ENCODE measurements around the gene VAV3.
"Not testable (repeated sequence)": the region's sequence is repeated elsewhere in the genome, so short reads cannot be mapped to it uniquely, and the experiment has no call there.

The VAV3 gene

DNA sequence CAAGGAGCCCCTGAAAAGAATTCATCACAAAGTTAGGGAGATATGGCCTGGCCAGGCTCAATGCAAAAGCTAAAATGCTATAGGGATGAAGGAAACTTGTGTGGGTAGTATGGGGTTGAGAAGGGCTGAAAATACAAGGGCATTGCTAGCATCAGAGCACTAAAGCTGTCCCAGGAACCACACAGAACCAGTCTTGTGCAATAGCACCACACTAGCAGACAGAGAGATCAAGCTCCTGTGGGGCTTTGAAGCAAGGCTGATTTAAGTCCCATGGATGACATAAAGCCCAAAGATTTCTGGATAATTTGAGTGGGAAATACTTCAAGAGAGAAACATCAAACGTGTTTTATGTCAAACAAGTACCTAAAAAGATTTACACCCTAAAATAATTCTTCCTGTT is 97.1 kb downstream of the VAV3 start:
- peak in 2 of 11 experiments; percentile 23 to 39; a peak in 1 of 22 replicates for TF ChIP-seq Cebpa-rat (IDR thresholded peaks at IDR 0.05)
- Histone ChIP-seq H3K4me3 (no peak overlapping the region), H3K36me3 (peaks cover 0 to 96% (median 46%) of the 10 kb centered on the region in 11 experiments; a peak in 19 of 22 replicates), H3K4me1 (peaks cover 15 to 47% (median 28%) of the 10 kb centered on the region in 10 experiments), H3K9me3 (replicated peaks in 1 of 11) (peaks cover 21 to 87% (median 61%) of the 10 kb centered on the region in 11 experiments; a peak in 21 of 22 replicates), H3K27ac (0 out of 22 replicates have a peak overlapping the region, but pooled peaks of 1 of the 11 experiments have one; percentile 38), H3K4me2 (peak overlapping the region in 3 of 11 experiments; percentile 6 to 38 (median 8); a peak in 4 of 22 replicates), H3K9ac (no peak overlapping the region), H4K20me1 (no peaks in the 10 kb centered on the region), H3K27me3 (no peaks in the 10 kb centered on the region)

DNA sequence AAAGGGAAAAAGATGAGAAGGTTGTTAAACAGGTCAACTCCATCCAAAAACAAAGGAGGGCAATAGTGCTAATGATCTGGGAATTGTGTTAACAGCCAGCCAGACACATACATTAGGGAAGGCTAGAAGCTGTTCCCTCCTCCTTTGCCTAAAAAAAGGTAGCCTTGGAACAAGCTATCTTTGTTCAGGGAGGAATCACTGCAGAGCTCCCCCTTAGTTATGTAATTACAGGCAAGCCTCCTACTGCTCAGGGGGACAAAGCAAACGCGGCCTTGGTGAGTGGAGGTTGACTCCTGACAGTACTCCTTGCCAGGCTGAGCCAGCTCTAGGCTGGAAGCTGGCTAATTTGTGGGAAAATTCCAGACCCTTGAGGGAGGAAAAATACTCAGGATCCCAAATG is 97.6 kb downstream of the VAV3 start:
- Histone ChIP-seq H3K4me1 (peaks cover 18 to 50% (median 29%) of the 10 kb centered on the region in 10 experiments), H3K9ac (no peak overlapping the region)

DNA sequence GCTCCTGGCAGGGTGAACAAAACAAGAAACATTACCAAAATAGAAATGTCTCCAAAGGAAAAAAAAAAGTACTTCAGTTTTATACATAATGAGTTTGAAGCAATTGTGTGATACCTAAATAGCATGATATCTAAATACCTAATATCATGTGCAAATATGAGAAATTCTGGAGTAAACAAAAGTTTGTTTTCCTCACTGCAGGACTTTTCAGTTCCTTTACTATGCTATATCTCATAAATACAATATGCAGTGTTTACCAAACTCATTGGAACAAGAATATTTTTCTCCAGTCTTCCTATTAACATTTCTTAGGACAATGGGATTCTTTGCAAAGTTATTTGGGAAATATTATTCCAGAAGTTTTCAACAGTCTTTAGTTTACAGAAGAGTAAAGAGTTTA is 98.1 kb downstream of the VAV3 start:
- Histone ChIP-seq H3K27ac (no peak overlapping the region), H4K20me1 (no peaks in the 10 kb centered on the region), H3K4me1 (peaks cover 23 to 56% (median 32%) of the 10 kb centered on the region in 10 experiments), H3K4me3 (no peak overlapping the region), H3K36me3 (peaks cover 0 to 98% (median 49%) of the 10 kb centered on the region in 11 experiments; a peak in 19 of 22 replicates), H3K27me3 (no peaks in the 10 kb centered on the region), H3K4me2 (no peak overlapping the region), H3K9ac (no peak overlapping the region), H3K9me3 (replicated peaks in 1 of 11) (peaks cover 31 to 97% (median 71%) of the 10 kb centered on the region in 11 experiments)
- no peak for TF ChIP-seq Cebpa-rat (IDR thresholded peaks at IDR 0.05)

More for the DNA sequence above, 97.6 kb downstream of the VAV3 start:
- Histone ChIP-seq H4K20me1 (no peaks in the 10 kb centered on the region), H3K36me3 (peaks cover 0 to 97% (median 49%) of the 10 kb centered on the region in 11 experiments; a peak in 19 of 22 replicates), H3K27me3 (no peaks in the 10 kb centered on the region), H3K27ac (0 out of 22 replicates have a peak overlapping the region, but pooled peaks of 1 of the 11 experiments have one; percentile 38), H3K4me2 (peak overlapping the region in 3 of 11 experiments; percentile 6 to 38 (median 8); a peak in 4 of 22 replicates), H3K4me3 (no peak overlapping the region), H3K9me3 (replicated peaks in 1 of 11) (peaks cover 26 to 92% (median 66%) of the 10 kb centered on the region in 11 experiments)
- no peak for TF ChIP-seq Cebpa-rat (IDR thresholded peaks at IDR 0.05)

DNA sequence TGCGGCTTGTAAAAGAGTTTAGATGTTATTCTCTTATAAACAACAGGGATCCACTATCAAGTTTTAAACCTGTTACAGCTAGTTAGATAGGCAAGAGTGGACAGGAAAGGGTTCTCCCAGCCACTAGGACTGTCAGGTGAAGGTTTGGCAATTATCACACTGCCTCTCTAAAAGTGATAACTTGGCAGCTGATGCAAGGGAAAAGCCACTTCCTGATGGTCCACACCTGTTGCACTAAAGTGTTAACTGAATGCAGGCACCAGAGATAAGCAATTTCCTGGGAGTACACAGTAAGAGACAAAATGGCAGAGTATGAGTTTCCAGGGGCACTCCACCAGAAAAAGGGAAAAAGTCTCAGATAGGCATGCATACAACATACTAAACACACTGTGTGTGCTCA is 99.4 kb downstream of the VAV3 start:
- Histone ChIP-seq H3K4me2 (peak overlapping the region in 6 of 11 experiments; percentile 2 to 27 (median 22); a peak in 7 of 22 replicates), H3K27me3 (no peaks in the 10 kb centered on the region), H3K4me1 (peaks cover 20 to 62% (median 34%) of the 10 kb centered on the region in 10 experiments), H3K27ac (0 out of 22 replicates have a peak overlapping the region, but pooled peaks of 2 of the 11 experiments have one; percentile 10 to 14), H4K20me1 (no peaks in the 10 kb centered on the region), H3K4me3 (0 out of 20 replicates have a peak overlapping the region, but pooled peaks of 1 of the 10 experiments have one; percentile 5), H3K9me3 (replicated peaks in 1 of 11) (peaks cover 43 to 99% (median 79%) of the 10 kb centered on the region in 11 experiments), H3K9ac (no peak overlapping the region), H3K36me3 (peaks cover 0 to 98% (median 46%) of the 10 kb centered on the region in 11 experiments; a peak in 19 of 22 replicates)
- no peak for TF ChIP-seq Cebpa-rat (IDR thresholded peaks at IDR 0.05)

DNA sequence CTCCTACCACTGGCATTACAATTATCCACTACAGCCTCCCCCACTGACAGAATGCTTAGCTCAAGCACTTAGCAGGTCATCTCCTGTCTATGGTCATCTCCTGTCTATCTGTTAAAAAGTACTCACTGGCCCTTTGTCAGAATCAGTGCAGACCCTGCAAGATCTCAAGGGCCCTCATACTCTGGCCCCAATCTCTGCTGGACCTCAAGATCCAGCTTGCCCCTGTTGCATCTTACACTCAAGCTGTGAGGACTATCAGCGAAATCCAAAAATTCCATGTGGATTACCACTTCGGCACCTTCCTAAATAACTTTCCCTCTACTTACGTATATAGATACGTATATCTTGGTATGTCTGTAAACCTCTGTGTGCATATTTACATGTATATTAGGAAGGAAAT is 101.6 kb downstream of the VAV3 start:
- H3K27ac ChIP-seq: peak overlapping the region in 5 of 11 experiments; percentile 30 to 69 (median 51); a peak in 9 of 22 replicates
- H4K20me1 ChIP-seq: no peaks in the 10 kb centered on the region
- H3K4me2 ChIP-seq: peak overlapping the region in 4 of 11 experiments; percentile 10 to 54 (median 41); a peak in 3 of 22 replicates
- peaks cover 48 to 94% (median 81%) of the 10 kb centered on the region in 11 experiments for H3K9me3 ChIP-seq (replicated peaks in 1 of 11)
- H3K9ac ChIP-seq: no peak overlapping the region
- H3K4me1 ChIP-seq: peaks cover 12 to 51% (median 29%) of the 10 kb centered on the region in 10 experiments; a peak in 18 of 20 replicates
- peak overlapping the region in 1 of 10 experiments; percentile 20; a peak in 2 of 20 replicates for H3K4me3 ChIP-seq
- no peak for TF ChIP-seq Cebpa-rat (IDR thresholded peaks at IDR 0.05)
- peaks cover 0 to 91% (median 42%) of the 10 kb centered on the region in 11 experiments; a peak in 18 of 22 replicates for H3K36me3 ChIP-seq
- H3K27me3 ChIP-seq: no peaks in the 10 kb centered on the region

DNA sequence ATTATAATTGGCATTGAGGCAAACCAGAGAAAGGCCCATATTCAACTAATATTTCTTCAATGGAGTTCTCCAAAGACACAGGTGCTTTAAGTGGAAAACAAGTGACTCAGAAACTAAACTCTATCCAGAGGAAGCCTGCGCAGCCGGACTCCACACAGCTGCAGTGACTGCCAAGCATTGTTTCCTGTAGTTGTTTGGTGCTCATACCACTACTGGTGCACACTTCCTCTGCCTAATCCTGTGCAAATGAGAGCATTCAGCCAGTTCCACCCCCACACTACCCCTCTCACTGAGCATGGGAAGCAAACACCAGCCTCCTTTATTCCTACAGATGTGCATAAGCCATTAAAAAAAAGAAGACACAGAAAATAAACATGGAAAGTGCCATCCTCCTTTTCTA is 102.9 kb downstream of the VAV3 start:
- Histone ChIP-seq H3K4me3 (peak overlapping the region in 2 of 10 experiments; percentile 18 to 20; a peak in 3 of 20 replicates), H3K9ac (no peak overlapping the region), H3K9me3 (replicated peaks in 1 of 11) (peaks cover 48 to 90% (median 79%) of the 10 kb centered on the region in 11 experiments), H3K36me3 (peaks cover 2 to 87% (median 37%) of the 10 kb centered on the region in 11 experiments; a peak in 18 of 22 replicates), H4K20me1 (no peaks in the 10 kb centered on the region), H3K4me2 (peak overlapping the region in 10 of 11 experiments; percentile 8 to 55 (median 32); a peak in 16 of 22 replicates), H3K4me1 (peaks cover 11 to 41% (median 23%) of the 10 kb centered on the region in 10 experiments; a peak in 18 of 20 replicates), H3K27ac (peak overlapping the region in 8 of 11 experiments; percentile 10 to 69 (median 52); a peak in 13 of 22 replicates), H3K27me3 (no peaks in the 10 kb centered on the region)
- TF ChIP-seq Cebpa-rat (IDR thresholded peaks at IDR 0.05): no peak

DNA sequence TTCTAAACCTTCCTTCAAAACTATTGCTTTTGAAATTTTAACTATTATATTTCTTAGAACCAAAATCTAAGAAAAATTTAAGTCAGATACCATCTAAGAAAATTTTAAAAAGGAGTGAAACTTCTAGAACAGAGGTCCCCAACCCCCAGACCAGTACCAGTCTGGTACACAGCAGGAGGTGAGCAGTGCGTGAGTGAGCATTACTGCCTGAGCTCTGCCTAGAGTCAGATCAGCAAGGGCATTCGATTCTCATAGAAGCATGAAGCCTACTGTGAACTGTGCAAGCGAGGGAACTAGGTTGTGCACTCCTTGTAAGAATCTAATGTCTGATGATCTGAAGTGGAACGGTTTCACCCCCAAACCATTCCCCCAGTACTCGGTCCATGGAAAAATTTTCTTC is 106.7 kb downstream of the VAV3 start:
- Histone ChIP-seq H4K20me1 (no peaks in the 10 kb centered on the region), H3K27me3 (no peaks in the 10 kb centered on the region), H3K4me2 (no peak overlapping the region), H3K36me3 (peaks cover 0 to 85% (median 38%) of the 10 kb centered on the region in 11 experiments; a peak in 19 of 22 replicates), H3K27ac (no peak overlapping the region), H3K4me3 (no peak overlapping the region), H3K4me1 (peaks cover 11 to 30% (median 21%) of the 10 kb centered on the region in 10 experiments; a peak in 18 of 20 replicates), H3K9ac (no peak overlapping the region), H3K9me3 (replicated peaks in 1 of 11) (peaks cover 43 to 90% (median 79%) of the 10 kb centered on the region in 11 experiments)
- TF ChIP-seq Cebpa-rat (IDR thresholded peaks at IDR 0.05): no peak

DNA sequence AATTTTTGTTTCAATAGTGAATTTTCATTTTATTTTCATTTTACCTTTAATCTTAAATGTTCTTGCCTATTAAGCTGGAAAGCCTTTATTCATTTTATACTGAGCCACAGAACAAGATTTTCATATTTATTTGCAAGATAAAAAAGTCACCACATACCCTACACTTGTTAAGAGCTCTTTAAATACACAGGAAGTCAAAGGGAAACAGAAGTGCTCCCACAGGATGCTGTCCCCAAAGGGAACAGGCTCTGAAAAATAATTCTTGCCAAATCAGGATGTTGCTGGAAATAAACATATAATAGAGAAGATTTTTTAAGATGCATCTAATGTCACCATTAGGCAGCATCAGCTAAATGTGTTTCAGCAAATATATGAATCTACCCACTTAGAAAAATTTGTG is 113.6 kb downstream of the VAV3 start:
- peak overlapping the region; percentile 40 to 79 (median 55); a peak in 20 of 22 replicates for H3K4me2 ChIP-seq
- no peak overlapping the region for H3K9ac ChIP-seq
- no peak overlapping the region; a peak in 2 of 20 replicates for H3K4me3 ChIP-seq
- no peak for TF ChIP-seq Cebpa-rat (IDR thresholded peaks at IDR 0.05)
- H3K36me3 ChIP-seq: peaks cover 0 to 74% (median 26%) of the 10 kb centered on the region in 11 experiments; a peak in 19 of 22 replicates
- H3K27ac ChIP-seq: peak overlapping the region in 5 of 11 experiments; percentile 19 to 58 (median 32); a peak in 8 of 22 replicates
- peaks cover 13 to 33% (median 18%) of the 10 kb centered on the region in 10 experiments for H3K4me1 ChIP-seq
- H3K27me3 ChIP-seq: no peaks in the 10 kb centered on the region
- peaks cover 50 to 97% (median 83%) of the 10 kb centered on the region in 11 experiments for H3K9me3 ChIP-seq (replicated peaks in 1 of 11)
- no peaks in the 10 kb centered on the region for H4K20me1 ChIP-seq

DNA sequence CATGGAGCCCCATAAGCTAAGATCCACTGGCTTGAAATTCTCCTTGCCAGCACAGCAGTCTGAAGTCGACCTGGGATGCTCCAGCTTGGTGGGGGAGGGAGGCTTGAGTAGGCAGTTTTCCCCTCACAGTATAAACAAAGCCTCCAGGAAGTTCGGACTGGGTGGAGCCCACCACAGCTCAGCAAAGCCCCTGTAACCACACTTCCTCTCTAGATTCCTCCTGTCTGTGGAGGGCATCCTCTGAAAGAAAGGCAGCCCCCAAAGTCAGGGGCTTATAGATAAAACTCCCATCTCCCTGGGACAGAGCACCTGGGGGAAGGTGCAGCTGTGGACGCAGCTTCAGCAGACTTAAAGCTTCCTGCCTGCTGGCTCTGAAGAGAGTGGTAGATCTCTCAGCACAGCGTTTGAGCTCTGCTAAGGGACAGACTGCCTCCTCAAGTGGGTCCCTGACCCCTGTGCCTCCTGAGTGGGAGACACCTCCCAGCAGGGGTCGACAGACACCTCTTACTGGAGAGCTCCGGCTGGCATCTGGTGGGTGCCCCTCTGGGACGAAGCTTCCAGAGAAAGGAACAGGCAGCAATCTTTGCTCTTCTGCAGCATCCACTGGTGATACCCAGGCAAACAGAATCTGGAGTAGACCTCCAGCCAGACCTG is 120.3 kb downstream of the VAV3 start:
- Histone ChIP-seq H3K4me2 (peak overlapping the region; percentile 87 to 98 (median 93)), H3K27ac (peak overlapping the region; percentile 25 to 95 (median 91); a peak in 21 of 22 replicates), H4K20me1 (peaks cover 0 to 12% (median 0%) of the 10 kb centered on the region in 11 experiments; a peak in 3 of 22 replicates), H3K4me3 (peak overlapping the region in 9 of 10 experiments; percentile 36 to 65 (median 53); a peak in 19 of 20 replicates), H3K9ac (peak overlapping the region in 10 of 11 experiments; percentile 36 to 84 (median 77); a peak in 20 of 22 replicates), H3K9me3 (replicated peaks in 1 of 11) (peaks cover 36 to 50% (median 47%) of the 10 kb centered on the region in 11 experiments), H3K36me3 (peaks cover 0 to 36% (median 11%) of the 10 kb centered on the region in 11 experiments; a peak in 12 of 22 replicates), H3K4me1 (peaks cover 54 to 64% (median 61%) of the 10 kb centered on the region in 10 experiments)
- not testable (repeated sequence) for H3K27me3 ChIP-seq

All from BLaER1 treated with 17β-estradiol and CSF1 and Interleukin-3, amounts not matched to agents 10 nM and 100 nM (cell line).